MCF 10A (cell line): Measurements from ENCODE around the gene RNU1-3. TPM values are rescaled to one million over a fixed set of nuclear protein-coding genes. Genes with fewer than 3 reads are reported as not detected.
"Not testable (repeated sequence)": the region's sequence is repeated elsewhere in the genome, so short reads cannot be mapped to it uniquely, and the experiment has no call there.

Experiments
- BruUV-seq: library from RNA; stranded (reverse); fragments of 400-500 nt; replicated peaks from 2 replicates; lab custom pipeline; 2021; lab: Mats Ljungman, UMichigan
- CTCF ChIA-PET: fragments of 300-600 bp; sonication (Branson Sonifier 250); formaldehyde crosslinking; extraction: SDS; loops from one replicate; lab custom pipeline; 2021; ENCODE audit warnings: antibody characterized with exemption, inconsistent platforms; lab: Yijun Ruan, JAX
- POLR2A ChIA-PET: fragments of 300-600, 350-650 bp; sonication (Branson Sonifier 250); formaldehyde crosslinking; extraction: SDS; loops from one replicate; lab custom pipeline; 2020; ENCODE audit warnings: antibody characterized with exemption, inconsistent platforms; lab: Yijun Ruan, JAX
- DNase-seq: peaks from one replicate; pipeline ENCODE4 v3.0.0-alpha.2; 2018; ENCODE audit not compliant: unreplicated experiment
- H3K27ac Mint-ChIP-seq: one replicate; pipeline ENCODE4 v1.8.0; 2022; ENCODE audit warnings: mild to moderate bottlenecking, low read depth, mixed read lengths; ENCODE audit not compliant: unreplicated experiment
- H3K27me3 Mint-ChIP-seq: one replicate; pipeline ENCODE4 v1.8.0; 2022; ENCODE audit warnings: mixed read lengths; ENCODE audit not compliant: insufficient read depth, unreplicated experiment
- H3K36me3 Mint-ChIP-seq: one replicate; pipeline ENCODE4 v1.8.0; 2022; ENCODE audit warnings: mild to moderate bottlenecking, moderate library complexity, mixed read lengths; ENCODE audit not compliant: insufficient read depth, unreplicated experiment
- H3K4me1 Mint-ChIP-seq: one replicate; pipeline ENCODE4 v1.8.0; 2022; ENCODE audit warnings: mixed read lengths; ENCODE audit not compliant: insufficient read depth, unreplicated experiment
- H3K4me3 Mint-ChIP-seq: one replicate; pipeline ENCODE4 v1.8.0; 2022; ENCODE audit warnings: mild to moderate bottlenecking, moderate library complexity, mixed read lengths; ENCODE audit not compliant: unreplicated experiment
- H3K9me3 Mint-ChIP-seq: one replicate; pipeline ENCODE4 v1.8.0; 2022; ENCODE audit warnings: mixed read lengths; ENCODE audit not compliant: unreplicated experiment
- intact Hi-C: fragments of 100-400 bp; cut with micrococcal nuclease; formaldehyde crosslinking; loops from 2 replicates; pipeline ENCODE4 v1.14.1; 2022
- total RNA-seq: library from RNA; stranded (reverse); gene quantifications from 2 replicates; pipeline ENCODE4 v1.2.3, GENCODE V29; 2022

Gene RNU1-3
- total RNA-seq, 1 experiment from 2014 or later, result 1,606 TPM

- POLR2A ChIA-PET, result interaction anchor here (0.6 kb wide), 1 partner anchor 56 kb away, joined by 3 read pairs; no protein-coding TSS in a partner anchor
- BruUV-seq, intact Hi-C loops, H3K9me3 Mint-ChIP-seq, DNase-seq, H3K27ac Mint-ChIP-seq, H3K27me3 Mint-ChIP-seq, H3K4me3 Mint-ChIP-seq, H3K36me3 Mint-ChIP-seq, H3K4me1 Mint-ChIP-seq: not testable (repeated sequence)
- CTCF ChIA-PET, result interaction anchor here (0.7 to 1.1 kb wide), 4 partner anchors 9 to 79 kb away, joined by 3 to 4 read pairs (median 4); no protein-coding TSS in a partner anchor
Measured at GRCh38 chr1:16700138-16700895, 33.6 kb upstream of the RNU1-3 start.

- intact Hi-C loops, H3K4me3 Mint-ChIP-seq, BruUV-seq, DNase-seq, H3K36me3 Mint-ChIP-seq, H3K4me1 Mint-ChIP-seq, H3K9me3 Mint-ChIP-seq, H3K27me3 Mint-ChIP-seq, H3K27ac Mint-ChIP-seq: not testable (repeated sequence)
- CTCF ChIA-PET, result interaction anchor here (0.7 to 1.3 kb wide), 3 partner anchors 10 to 11 kb away, joined by 3 to 10 read pairs (median 4); no protein-coding TSS in a partner anchor
- POLR2A ChIA-PET, result interaction anchor here (0.6 kb wide), 1 partner anchor 55 kb away, joined by 3 read pairs; no protein-coding TSS in a partner anchor
Measured at GRCh38 chr1:16699440-16699839, 32.7 kb upstream of the RNU1-3 start.

DNA sequence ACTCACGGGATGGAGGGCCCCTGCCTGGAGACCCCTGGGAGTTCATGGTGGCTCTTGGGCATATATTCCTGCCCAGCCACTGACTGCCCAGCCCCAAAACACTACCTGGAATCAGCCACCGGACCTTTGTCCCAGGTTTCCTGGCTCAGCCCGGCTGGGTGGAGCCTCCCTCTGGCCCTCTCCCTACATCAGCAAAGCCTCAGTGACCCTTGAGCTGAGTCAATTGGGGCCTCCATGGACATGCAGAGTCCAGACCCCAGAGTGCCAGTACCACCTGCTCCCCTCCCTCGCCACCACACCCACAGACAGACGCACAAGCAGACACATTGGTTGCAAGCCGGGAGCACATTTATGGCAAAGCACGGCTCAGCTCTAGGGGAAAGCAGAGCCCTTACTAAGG, 30.4 kb upstream of the RNU1-3 start:
- H3K27me3 Mint-ChIP-seq, DNase-seq, H3K4me3 Mint-ChIP-seq, H3K27ac Mint-ChIP-seq, H3K36me3 Mint-ChIP-seq, intact Hi-C loops, BruUV-seq, H3K9me3 Mint-ChIP-seq, H3K4me1 Mint-ChIP-seq: not testable (repeated sequence)
- ChIA-PET POLR2A (interaction anchor here (0.6 kb wide), 1 partner anchor 26 kb away, joined by 3 read pairs; no protein-coding TSS in a partner anchor), CTCF (interaction anchor here (1.2 kb wide), 1 partner anchor 9 kb away, joined by 5 read pairs; no protein-coding TSS in a partner anchor)

DNA sequence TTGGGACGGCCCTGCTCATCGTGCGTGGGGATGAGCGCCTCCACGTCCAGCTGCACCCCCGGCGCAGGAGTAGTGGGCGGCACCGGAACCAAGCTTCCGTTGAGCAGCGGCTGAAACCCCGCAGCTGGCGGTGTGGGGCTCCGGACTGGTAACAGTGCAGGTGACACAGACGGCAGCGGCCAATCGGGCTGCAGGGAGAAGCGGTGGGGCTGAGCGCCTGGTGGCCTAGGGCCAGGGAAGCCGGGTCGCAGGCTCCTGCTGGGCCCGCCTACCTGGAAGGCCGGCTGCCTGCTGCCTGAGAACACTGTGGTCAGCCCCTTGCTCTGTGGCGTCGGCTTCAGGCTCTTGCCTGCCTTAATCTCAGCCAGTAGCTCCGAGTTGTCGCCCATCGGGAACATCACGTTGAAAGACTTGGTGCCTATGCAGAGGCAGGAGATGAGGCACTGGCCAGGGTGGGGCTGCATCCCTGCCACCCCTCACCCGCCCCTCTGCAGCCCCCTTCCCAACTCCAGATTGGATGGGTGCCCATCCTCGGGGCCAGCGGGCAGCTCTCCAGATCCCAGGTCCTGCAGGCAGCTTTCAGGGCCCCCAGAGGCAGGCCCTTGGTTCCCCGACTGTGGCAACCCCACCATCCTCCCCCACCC, 29.9 kb upstream of the RNU1-3 start:
- H3K4me3 Mint-ChIP-seq, H3K9me3 Mint-ChIP-seq, intact Hi-C loops, H3K36me3 Mint-ChIP-seq, H3K27me3 Mint-ChIP-seq, BruUV-seq, H3K4me1 Mint-ChIP-seq, H3K27ac Mint-ChIP-seq, DNase-seq: not testable (repeated sequence)
- CTCF ChIA-PET, result interaction anchor here (0.6 to 1.2 kb wide), 4 partner anchors 10 to 82 kb away, joined by 3 to 5 read pairs (median 4); no protein-coding TSS in a partner anchor
- POLR2A ChIA-PET, result interaction anchor here (0.6 kb wide), 1 partner anchor 26 kb away, joined by 3 read pairs; no protein-coding TSS in a partner anchor

GRCh38 chr1:16694308-16694702, 27.6 kb upstream of the RNU1-3 start:
- CTCF ChIA-PET, result interaction anchor here (0.6 to 1.6 kb wide), 2 partner anchors 16 to 70 kb away, joined by 3 read pairs; no protein-coding TSS in a partner anchor
- DNase-seq, H3K9me3 Mint-ChIP-seq, intact Hi-C loops, H3K4me1 Mint-ChIP-seq, BruUV-seq, H3K4me3 Mint-ChIP-seq, H3K27ac Mint-ChIP-seq, H3K36me3 Mint-ChIP-seq, POLR2A ChIA-PET, H3K27me3 Mint-ChIP-seq: not testable (repeated sequence)

- H3K36me3 Mint-ChIP-seq, H3K4me3 Mint-ChIP-seq, POLR2A ChIA-PET, H3K27ac Mint-ChIP-seq, intact Hi-C loops, H3K9me3 Mint-ChIP-seq, H3K27me3 Mint-ChIP-seq, DNase-seq, BruUV-seq, H3K4me1 Mint-ChIP-seq: not testable (repeated sequence)
- CTCF ChIA-PET, result interaction anchor here (0.6 to 1.6 kb wide), 3 partner anchors 17 to 199 kb away, joined by 3 read pairs; no protein-coding TSS in a partner anchor
Measured at GRCh38 chr1:16693449-16694307, 26.9 kb upstream of the RNU1-3 start.

DNA sequence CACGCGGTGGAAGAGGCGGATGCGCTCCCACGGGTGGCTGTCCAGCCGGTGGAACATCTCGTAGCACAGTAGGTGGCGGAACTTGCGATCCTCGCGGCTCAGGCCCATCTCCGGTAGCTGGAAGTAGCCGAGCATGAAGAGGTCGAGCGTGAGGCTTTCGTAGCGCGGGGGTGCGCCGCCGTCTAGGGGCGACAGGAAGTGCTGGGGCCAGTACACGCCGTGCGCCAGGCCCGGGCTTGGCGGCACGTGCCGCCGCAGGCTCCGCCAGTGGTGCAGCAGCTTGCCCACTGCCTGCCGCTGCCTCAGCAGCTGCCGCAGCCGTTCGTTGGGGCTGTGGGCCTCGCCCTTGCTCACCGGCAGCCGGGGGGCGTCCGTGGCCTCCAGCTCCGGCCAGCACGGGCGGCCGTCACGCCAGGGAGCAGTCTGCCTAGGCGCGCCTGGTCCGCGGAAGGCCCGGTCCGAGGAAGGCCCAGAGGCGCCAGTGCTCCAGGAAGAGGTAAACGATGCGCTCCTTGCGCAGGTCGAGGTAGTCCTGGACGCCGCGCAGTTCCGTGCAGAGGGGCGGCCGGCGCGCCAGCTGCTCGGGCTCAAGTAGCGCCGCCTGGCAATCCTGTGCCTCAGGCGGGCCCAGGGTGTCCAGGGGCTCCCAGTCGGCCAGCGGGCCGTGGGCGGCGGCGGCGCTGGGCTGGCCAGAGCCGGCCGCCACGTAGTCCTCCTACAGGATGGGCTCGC, 26.1 kb upstream of the RNU1-3 start:
- H3K4me1 Mint-ChIP-seq, H3K4me3 Mint-ChIP-seq, H3K27ac Mint-ChIP-seq, H3K36me3 Mint-ChIP-seq, BruUV-seq, H3K9me3 Mint-ChIP-seq, H3K27me3 Mint-ChIP-seq, POLR2A ChIA-PET, DNase-seq, intact Hi-C loops: not testable (repeated sequence)
- CTCF ChIA-PET, result interaction anchor here (0.6 kb wide), 1 partner anchor 200 kb away, joined by 3 read pairs; no protein-coding TSS in a partner anchor

DNA sequence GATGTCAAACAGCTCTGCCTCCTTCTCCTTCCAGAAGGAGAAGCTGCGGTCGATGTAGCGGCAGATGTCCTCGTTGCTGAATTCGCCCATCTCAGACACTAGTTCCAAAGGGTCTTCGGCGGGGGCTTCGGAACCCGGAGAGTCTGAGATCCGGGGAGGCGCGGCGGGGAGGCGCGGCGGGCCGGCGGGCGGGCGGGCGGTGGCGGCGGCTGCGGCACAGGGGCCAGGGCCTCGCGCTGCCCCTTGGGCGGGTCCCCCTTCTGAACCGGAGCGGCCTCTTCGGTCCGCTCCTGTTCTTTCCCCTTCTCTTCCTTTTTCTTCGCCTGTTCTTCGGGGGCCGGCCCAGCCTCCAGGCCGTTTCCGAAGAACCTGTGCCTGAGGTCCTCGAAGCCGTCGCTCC, 25.5 kb upstream of the RNU1-3 start:
- intact Hi-C loops, H3K27ac Mint-ChIP-seq, DNase-seq, H3K27me3 Mint-ChIP-seq, BruUV-seq, POLR2A ChIA-PET, CTCF ChIA-PET, H3K36me3 Mint-ChIP-seq, H3K4me1 Mint-ChIP-seq, H3K9me3 Mint-ChIP-seq, H3K4me3 Mint-ChIP-seq: not testable (repeated sequence)
